H9 (cell line): Measurements from ENCODE around the gene ARPIN. TPM values are rescaled to one million over a fixed set of nuclear protein-coding genes. Genes with fewer than 3 reads are reported as not detected.

ENCODE experiments used
- DNase-seq: peaks from one replicate; pipeline ENCODE4 v3.0.0-alpha.2; 2017
- H2AFZ ChIP-seq: one replicate; pipeline ENCODE4 v1.6.1; 2013; ENCODE audit warnings: mild to moderate bottlenecking, low read length, control low read depth, moderate library complexity
- H2AK5ac ChIP-seq: 2 replicates; pipeline ENCODE4 v1.6.1; 2013; ENCODE audit warnings: low read length, control low read depth, mixed read lengths; ENCODE audit not compliant: insufficient read length
- H2BK120ac ChIP-seq: one replicate; pipeline ENCODE4 v1.6.1; 2013; ENCODE audit warnings: low read depth, mild to moderate bottlenecking, low read length, control low read depth, inconsistent platforms; ENCODE audit not compliant: poor library complexity, severe bottlenecking
- H2BK12ac ChIP-seq: 2 replicates; pipeline ENCODE4 v1.6.1; 2013; ENCODE audit warnings: low read length, control low read depth, mixed read lengths, low read depth; ENCODE audit not compliant: insufficient read length
- H2BK15ac ChIP-seq: 2 replicates; pipeline ENCODE4 v1.6.1; 2013; ENCODE audit warnings: low read depth, low read length, control low read depth
- H2BK20ac ChIP-seq: one replicate; pipeline ENCODE4 v1.6.1; 2013; ENCODE audit warnings: low read depth, mild to moderate bottlenecking, low read length, control low read depth, inconsistent platforms; ENCODE audit not compliant: poor library complexity, severe bottlenecking
- H2BK5ac ChIP-seq: 2 replicates; pipeline ENCODE4 v1.6.1; 2013; ENCODE audit warnings: low read length, control low read depth, mixed read lengths; ENCODE audit not compliant: insufficient read length
- H3K14ac ChIP-seq: 2 replicates; pipeline ENCODE4 v1.6.1; 2013; ENCODE audit warnings: low read length, control low read depth; ENCODE audit not compliant: insufficient read depth
- H3K18ac ChIP-seq: 2 replicates; pipeline ENCODE4 v1.6.1; 2013; ENCODE audit warnings: low read depth, mild to moderate bottlenecking, mixed read lengths, low read length, control low read depth; ENCODE audit not compliant: insufficient read length
- H3K23ac ChIP-seq: 2 replicates; pipeline ENCODE4 v1.6.1; 2013; ENCODE audit warnings: low read length, control low read depth, mixed read lengths, low read depth; ENCODE audit not compliant: insufficient read length
- H3K23me2 ChIP-seq: 2 replicates; pipeline ENCODE4 v1.6.1; 2013; ENCODE audit warnings: low read depth, mild to moderate bottlenecking, mixed read lengths, low read length, control low read depth; ENCODE audit not compliant: insufficient read length, poor library complexity, severe bottlenecking
- H3K27ac ChIP-seq: 2 replicates; pipeline ENCODE4 v1.5.1; 2013; ENCODE audit warnings: low read length, control low read depth, mixed read lengths, low read depth; ENCODE audit not compliant: insufficient read length
- H3K27me3 ChIP-seq: 2 replicates; pipeline ENCODE4 v1.6.1; 2013; ENCODE audit warnings: low read length, control low read depth, inconsistent platforms; ENCODE audit not compliant: insufficient read depth
- H3K4ac ChIP-seq: 2 replicates; pipeline ENCODE4 v1.6.1; 2013; ENCODE audit warnings: low read depth, mild to moderate bottlenecking, control low read depth, inconsistent platforms, low read length, moderate library complexity
- H3K4me1 ChIP-seq: 2 replicates; pipeline ENCODE4 v1.6.1; 2013; ENCODE audit warnings: low read length, control low read depth, inconsistent platforms; ENCODE audit not compliant: insufficient read depth
- H3K4me2 ChIP-seq: 2 replicates; pipeline ENCODE4 v1.6.1; 2013; ENCODE audit warnings: low read length, control low read depth, mixed read lengths; ENCODE audit not compliant: insufficient read length, insufficient read depth
- H3K56ac ChIP-seq: 2 replicates; pipeline ENCODE4 v1.6.1; 2013; ENCODE audit warnings: low read depth, mild to moderate bottlenecking, mixed read lengths, low read length, control low read depth; ENCODE audit not compliant: insufficient read length
- H3K79me1 ChIP-seq: 2 replicates; pipeline ENCODE4 v1.6.1; 2013; ENCODE audit warnings: low read depth, mild to moderate bottlenecking, moderate library complexity, low read length, control low read depth, inconsistent platforms; ENCODE audit not compliant: insufficient read depth, poor library complexity, severe bottlenecking
- H3K79me2 ChIP-seq: 2 replicates; pipeline ENCODE4 v1.6.1; 2013; ENCODE audit warnings: low read length, control low read depth, inconsistent platforms; ENCODE audit not compliant: insufficient read depth
- H3K9ac ChIP-seq: 2 replicates; pipeline ENCODE4 v1.6.1; 2013; ENCODE audit warnings: low read length, control low read depth, mixed read lengths; ENCODE audit not compliant: insufficient read length; ENCODE audit errors: extremely low read depth
- H3K9me3 ChIP-seq: one replicate; pipeline ENCODE4 v1.6.1; 2013; ENCODE audit warnings: low read depth, low read length, inconsistent platforms; ENCODE audit not compliant: control insufficient read depth
- H3T11ph ChIP-seq: one replicate; pipeline ENCODE4 v1.6.1; 2013; ENCODE audit warnings: mild to moderate bottlenecking, low read length, control low read depth, inconsistent platforms
- H4K20me1 ChIP-seq: one replicate; pipeline ENCODE4 v1.6.1; 2013; ENCODE audit not compliant: control insufficient read depth, insufficient read length, insufficient read depth
- H4K5ac ChIP-seq: 2 replicates; pipeline ENCODE4 v1.6.1; 2013; ENCODE audit warnings: low read depth, mild to moderate bottlenecking, mixed read lengths, low read length, control low read depth; ENCODE audit not compliant: insufficient read length
- H4K8ac ChIP-seq: replicated peaks from 2 replicates; pipeline ENCODE4 v1.6.1; 2013; ENCODE audit warnings: low read length, control low read depth, mixed read lengths, low read depth; ENCODE audit not compliant: insufficient read length
- H4K91ac ChIP-seq: 2 replicates; pipeline ENCODE4 v1.6.1; 2013; ENCODE audit warnings: low read depth, mild to moderate bottlenecking, moderate library complexity, mixed read lengths, low read length, control low read depth; ENCODE audit not compliant: insufficient read length
- H3K27ac Mint-ChIP-seq, 3 experiments: 2 replicates in 2 of 3; 3 replicates in 1 of 3; pipeline ENCODE4 v1.8.0; 2020 to 2021; ENCODE audit warnings: mixed read lengths in 3 of 3, mild to moderate bottlenecking in 1 of 3, moderate library complexity in 1 of 3
- H3K27me3 Mint-ChIP-seq: 2 replicates; pipeline ENCODE4 v1.8.0; 2021; ENCODE audit warnings: low read depth, mild to moderate bottlenecking, moderate library complexity, mixed read lengths
- H3K36me3 Mint-ChIP-seq, 3 experiments: 2 replicates in 2 of 3; 3 replicates in 1 of 3; pipeline ENCODE4 v1.8.0; 2020 to 2021; ENCODE audit warnings: low read depth in 3 of 3, mixed read lengths in 3 of 3; ENCODE audit not compliant: insufficient read depth in 1 of 3
- H3K4me1 Mint-ChIP-seq, 2 experiments: 2 replicates each; pipeline ENCODE4 v1.8.0; 2020; ENCODE audit warnings: mixed read lengths in 2 of 2
- H3K4me3 Mint-ChIP-seq, 2 experiments: 2 replicates in 1 of 2; 3 replicates in 1 of 2; pipeline ENCODE4 v1.8.0; 2020 to 2021; ENCODE audit warnings: mild to moderate bottlenecking in 2 of 2, mixed read lengths in 2 of 2, moderate library complexity in 1 of 2
- H3K9me3 Mint-ChIP-seq, 2 experiments: 2 replicates in 1 of 2; 3 replicates in 1 of 2; pipeline ENCODE4 v1.8.0; 2020; ENCODE audit warnings: mild to moderate bottlenecking in 2 of 2, mixed read lengths in 2 of 2, moderate library complexity in 1 of 2
- WGBS: extraction: QIAGEN DNeasy Blood & Tissue Kit; methylation state at CpG from one replicate; pipeline ENCODE4 v1.1.7; 2013; ENCODE audit warnings: missing lambda C conversion rate, low lambda C conversion rate, mixed read lengths; ENCODE audit not compliant: insufficient read length; ENCODE audit errors: extremely low coverage; 5-methylcytosine and 5-hydroxymethylcytosine counted together
- total RNA-seq: library from RNA; stranded (reverse); gene quantifications from 2 replicates; pipeline ENCODE4 v1.2.1, GENCODE V29; 2021
- TF ChIP-seq, protein P1 (sequence below): fragments of 200-600 bp; sonication (generic); conservative IDR thresholded peaks from 3 replicates; pipeline ENCODE4 v1.8.0; 2021; ENCODE audit warnings: antibody characterized with exemption, mild to moderate bottlenecking

Gene ARPIN
- total RNA-seq, 1 experiment from 2014 or later = 6.4 TPM

DNA sequence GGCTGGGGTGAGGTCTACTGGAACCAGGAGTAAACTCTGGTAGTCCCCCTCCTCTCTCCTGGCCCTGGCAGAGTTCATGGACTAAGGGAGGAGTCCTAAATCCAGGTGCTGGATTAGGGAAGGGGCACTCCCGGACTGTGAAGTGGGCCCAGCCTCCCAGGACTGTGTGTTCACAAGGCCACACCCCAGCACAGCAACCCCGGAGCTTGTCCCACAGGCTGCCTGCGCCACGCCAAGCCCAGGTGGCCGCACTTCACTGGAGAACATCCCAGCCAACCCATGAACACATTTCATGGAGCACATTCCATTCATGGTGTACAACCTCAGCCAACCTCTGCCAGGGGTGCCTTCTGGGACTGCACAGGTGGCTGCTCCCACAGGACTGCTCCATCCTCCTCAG, 8.2 kb downstream of the ARPIN start:
- Histone ChIP-seq H4K91ac (no peak overlapping the region), H2BK15ac (no peak overlapping the region), H2BK12ac (no peak overlapping the region), H3K9ac (no peak overlapping the region), H2BK5ac (no peak overlapping the region), H3K56ac (no peak overlapping the region), H3K23me2 (no peaks in the 10 kb centered on the region), H3K4ac (no peak overlapping the region), H4K8ac (no peak overlapping the region), H3K18ac (no peak overlapping the region), H2AK5ac (no peak overlapping the region), H3K79me2 (no peaks in the 10 kb centered on the region), H3K9me3 (no peaks in the 10 kb centered on the region), H4K5ac (no peak overlapping the region), H3K14ac (no peak overlapping the region), H3K27me3 (no peaks in the 10 kb centered on the region), H3K4me1 (no peaks in the 10 kb centered on the region), H3T11ph (no peak overlapping the region), H3K4me2 (no peak overlapping the region), H3K23ac (no peak overlapping the region), H2BK20ac (no peak overlapping the region), H3K79me1 (no peaks in the 10 kb centered on the region), H2AFZ (no peak overlapping the region), H2BK120ac (no peak overlapping the region), H3K27ac (no peak overlapping the region), H4K20me1 (no peaks in the 10 kb centered on the region)
- Mint-ChIP-seq H3K36me3 (peaks cover 0 to 5% (median 2%) of the 10 kb centered on the region in 3 experiments; a peak in 2 of 7 replicates), H3K4me1 (0 out of 4 replicates have a peak, but pooled peaks cover 0 to 4% of the 10 kb centered on the region in 2 experiments), H3K4me3 (no peak overlapping the region), H3K27me3 (no peaks in the 10 kb centered on the region; the same call in 1 of the 2 replicates), H3K9me3 (no peaks in the 10 kb centered on the region), H3K27ac (no peak overlapping the region)
- TF ChIP-seq, protein P1, sequence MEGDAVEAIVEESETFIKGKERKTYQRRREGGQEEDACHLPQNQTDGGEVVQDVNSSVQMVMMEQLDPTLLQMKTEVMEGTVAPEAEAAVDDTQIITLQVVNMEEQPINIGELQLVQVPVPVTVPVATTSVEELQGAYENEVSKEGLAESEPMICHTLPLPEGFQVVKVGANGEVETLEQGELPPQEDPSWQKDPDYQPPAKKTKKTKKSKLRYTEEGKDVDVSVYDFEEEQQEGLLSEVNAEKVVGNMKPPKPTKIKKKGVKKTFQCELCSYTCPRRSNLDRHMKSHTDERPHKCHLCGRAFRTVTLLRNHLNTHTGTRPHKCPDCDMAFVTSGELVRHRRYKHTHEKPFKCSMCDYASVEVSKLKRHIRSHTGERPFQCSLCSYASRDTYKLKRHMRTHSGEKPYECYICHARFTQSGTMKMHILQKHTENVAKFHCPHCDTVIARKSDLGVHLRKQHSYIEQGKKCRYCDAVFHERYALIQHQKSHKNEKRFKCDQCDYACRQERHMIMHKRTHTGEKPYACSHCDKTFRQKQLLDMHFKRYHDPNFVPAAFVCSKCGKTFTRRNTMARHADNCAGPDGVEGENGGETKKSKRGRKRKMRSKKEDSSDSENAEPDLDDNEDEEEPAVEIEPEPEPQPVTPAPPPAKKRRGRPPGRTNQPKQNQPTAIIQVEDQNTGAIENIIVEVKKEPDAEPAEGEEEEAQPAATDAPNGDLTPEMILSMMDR = no peak
- no CpG with 5 or more reads among the region's 5 CpGs for WGBS
- no peak for DNase-seq
